Stimulated activated CD4-positive, alpha-beta T cell treated with anti-CD3 and anti-CD28 coated beads, Interleukin-15, amount 100 ng/mL, for 1 hour (primary cell): Measurements from ENCODE around the gene KRTAP5-6.

Experiments used
- DNase-seq, 2 donors: peaks; one replicate each; pipeline ENCODE4 v3.0.0-alpha.2; 2020; ENCODE audit warnings: low read depth in 1 of 2, low spot score in 1 of 2

Gene KRTAP5-6

DNA sequence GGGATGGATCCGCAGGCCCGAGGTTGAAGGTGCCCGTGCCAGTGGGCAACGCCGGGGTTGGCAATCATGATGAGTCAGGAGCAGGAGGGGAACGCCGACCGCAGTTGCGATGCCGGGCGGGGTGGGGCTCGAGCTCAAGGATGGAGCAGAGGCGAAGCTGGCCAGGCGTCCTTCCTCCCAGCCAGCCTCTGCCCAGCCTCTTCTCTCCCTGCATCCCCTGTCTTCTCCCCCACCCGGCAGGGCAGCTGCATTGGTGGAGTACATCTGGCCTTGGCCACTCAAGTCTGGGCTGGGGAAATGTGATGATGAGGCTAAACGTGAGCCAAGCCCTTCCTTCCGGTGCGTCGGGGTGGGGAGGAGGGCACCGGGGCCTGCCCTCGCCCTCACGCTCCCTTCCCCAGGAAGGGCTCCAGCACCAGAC lies 49.5 kb downstream of the KRTAP5-6 start:
- no peak for DNase-seq

GRCh38 chr11:1746956-1747752 lies 50.2 kb downstream of the KRTAP5-6 start:
- DNase-seq, result no peak
